H9 (cell line): Measurements from ENCODE around the gene CALHM3. TPM values are rescaled to one million over a fixed set of nuclear protein-coding genes. Genes with fewer than 3 reads are reported as not detected.

Experiments
- DNase-seq: peaks from one replicate; pipeline ENCODE4 v3.0.0-alpha.2; 2017
- H2AFZ ChIP-seq: one replicate; pipeline ENCODE4 v1.6.1; 2013; ENCODE audit warnings: mild to moderate bottlenecking, low read length, control low read depth, moderate library complexity
- H2AK5ac ChIP-seq: 2 replicates; pipeline ENCODE4 v1.6.1; 2013; ENCODE audit warnings: low read length, control low read depth, mixed read lengths; ENCODE audit not compliant: insufficient read length
- H2BK120ac ChIP-seq: one replicate; pipeline ENCODE4 v1.6.1; 2013; ENCODE audit warnings: low read depth, mild to moderate bottlenecking, low read length, control low read depth, inconsistent platforms; ENCODE audit not compliant: poor library complexity, severe bottlenecking
- H2BK12ac ChIP-seq: 2 replicates; pipeline ENCODE4 v1.6.1; 2013; ENCODE audit warnings: low read length, control low read depth, mixed read lengths, low read depth; ENCODE audit not compliant: insufficient read length
- H2BK15ac ChIP-seq: 2 replicates; pipeline ENCODE4 v1.6.1; 2013; ENCODE audit warnings: low read depth, low read length, control low read depth
- H2BK20ac ChIP-seq: one replicate; pipeline ENCODE4 v1.6.1; 2013; ENCODE audit warnings: low read depth, mild to moderate bottlenecking, low read length, control low read depth, inconsistent platforms; ENCODE audit not compliant: poor library complexity, severe bottlenecking
- H2BK5ac ChIP-seq: 2 replicates; pipeline ENCODE4 v1.6.1; 2013; ENCODE audit warnings: low read length, control low read depth, mixed read lengths; ENCODE audit not compliant: insufficient read length
- H3K14ac ChIP-seq: 2 replicates; pipeline ENCODE4 v1.6.1; 2013; ENCODE audit warnings: low read length, control low read depth; ENCODE audit not compliant: insufficient read depth
- H3K18ac ChIP-seq: 2 replicates; pipeline ENCODE4 v1.6.1; 2013; ENCODE audit warnings: low read depth, mild to moderate bottlenecking, mixed read lengths, low read length, control low read depth; ENCODE audit not compliant: insufficient read length
- H3K23ac ChIP-seq: 2 replicates; pipeline ENCODE4 v1.6.1; 2013; ENCODE audit warnings: low read length, control low read depth, mixed read lengths, low read depth; ENCODE audit not compliant: insufficient read length
- H3K23me2 ChIP-seq: 2 replicates; pipeline ENCODE4 v1.6.1; 2013; ENCODE audit warnings: low read depth, mild to moderate bottlenecking, mixed read lengths, low read length, control low read depth; ENCODE audit not compliant: insufficient read length, poor library complexity, severe bottlenecking
- H3K27ac ChIP-seq: 2 replicates; pipeline ENCODE4 v1.5.1; 2013; ENCODE audit warnings: low read length, control low read depth, mixed read lengths, low read depth; ENCODE audit not compliant: insufficient read length
- H3K27me3 ChIP-seq: 2 replicates; pipeline ENCODE4 v1.6.1; 2013; ENCODE audit warnings: low read length, control low read depth, inconsistent platforms; ENCODE audit not compliant: insufficient read depth
- H3K4ac ChIP-seq: 2 replicates; pipeline ENCODE4 v1.6.1; 2013; ENCODE audit warnings: low read depth, mild to moderate bottlenecking, control low read depth, inconsistent platforms, low read length, moderate library complexity
- H3K4me1 ChIP-seq: 2 replicates; pipeline ENCODE4 v1.6.1; 2013; ENCODE audit warnings: low read length, control low read depth, inconsistent platforms; ENCODE audit not compliant: insufficient read depth
- H3K4me2 ChIP-seq: 2 replicates; pipeline ENCODE4 v1.6.1; 2013; ENCODE audit warnings: low read length, control low read depth, mixed read lengths; ENCODE audit not compliant: insufficient read length, insufficient read depth
- H3K56ac ChIP-seq: 2 replicates; pipeline ENCODE4 v1.6.1; 2013; ENCODE audit warnings: low read depth, mild to moderate bottlenecking, mixed read lengths, low read length, control low read depth; ENCODE audit not compliant: insufficient read length
- H3K79me1 ChIP-seq: 2 replicates; pipeline ENCODE4 v1.6.1; 2013; ENCODE audit warnings: low read depth, mild to moderate bottlenecking, moderate library complexity, low read length, control low read depth, inconsistent platforms; ENCODE audit not compliant: insufficient read depth, poor library complexity, severe bottlenecking
- H3K79me2 ChIP-seq: 2 replicates; pipeline ENCODE4 v1.6.1; 2013; ENCODE audit warnings: low read length, control low read depth, inconsistent platforms; ENCODE audit not compliant: insufficient read depth
- H3K9ac ChIP-seq: 2 replicates; pipeline ENCODE4 v1.6.1; 2013; ENCODE audit warnings: low read length, control low read depth, mixed read lengths; ENCODE audit not compliant: insufficient read length; ENCODE audit errors: extremely low read depth
- H3K9me3 ChIP-seq: one replicate; pipeline ENCODE4 v1.6.1; 2013; ENCODE audit warnings: low read depth, low read length, inconsistent platforms; ENCODE audit not compliant: control insufficient read depth
- H3T11ph ChIP-seq: one replicate; pipeline ENCODE4 v1.6.1; 2013; ENCODE audit warnings: mild to moderate bottlenecking, low read length, control low read depth, inconsistent platforms
- H4K20me1 ChIP-seq: one replicate; pipeline ENCODE4 v1.6.1; 2013; ENCODE audit not compliant: control insufficient read depth, insufficient read length, insufficient read depth
- H4K5ac ChIP-seq: 2 replicates; pipeline ENCODE4 v1.6.1; 2013; ENCODE audit warnings: low read depth, mild to moderate bottlenecking, mixed read lengths, low read length, control low read depth; ENCODE audit not compliant: insufficient read length
- H4K8ac ChIP-seq: replicated peaks from 2 replicates; pipeline ENCODE4 v1.6.1; 2013; ENCODE audit warnings: low read length, control low read depth, mixed read lengths, low read depth; ENCODE audit not compliant: insufficient read length
- H4K91ac ChIP-seq: 2 replicates; pipeline ENCODE4 v1.6.1; 2013; ENCODE audit warnings: low read depth, mild to moderate bottlenecking, moderate library complexity, mixed read lengths, low read length, control low read depth; ENCODE audit not compliant: insufficient read length
- H3K27ac Mint-ChIP-seq, 3 experiments: 2 replicates in 2 of 3; 3 replicates in 1 of 3; pipeline ENCODE4 v1.8.0; 2020 to 2021; ENCODE audit warnings: mixed read lengths in 3 of 3, mild to moderate bottlenecking in 1 of 3, moderate library complexity in 1 of 3
- H3K27me3 Mint-ChIP-seq: 2 replicates; pipeline ENCODE4 v1.8.0; 2021; ENCODE audit warnings: low read depth, mild to moderate bottlenecking, moderate library complexity, mixed read lengths
- H3K36me3 Mint-ChIP-seq, 3 experiments: 2 replicates in 2 of 3; 3 replicates in 1 of 3; pipeline ENCODE4 v1.8.0; 2020 to 2021; ENCODE audit warnings: low read depth in 3 of 3, mixed read lengths in 3 of 3; ENCODE audit not compliant: insufficient read depth in 1 of 3
- H3K4me1 Mint-ChIP-seq, 2 experiments: 2 replicates each; pipeline ENCODE4 v1.8.0; 2020; ENCODE audit warnings: mixed read lengths in 2 of 2
- H3K4me3 Mint-ChIP-seq, 2 experiments: 2 replicates in 1 of 2; 3 replicates in 1 of 2; pipeline ENCODE4 v1.8.0; 2020 to 2021; ENCODE audit warnings: mild to moderate bottlenecking in 2 of 2, mixed read lengths in 2 of 2, moderate library complexity in 1 of 2
- H3K9me3 Mint-ChIP-seq, 2 experiments: 2 replicates in 1 of 2; 3 replicates in 1 of 2; pipeline ENCODE4 v1.8.0; 2020; ENCODE audit warnings: mild to moderate bottlenecking in 2 of 2, mixed read lengths in 2 of 2, moderate library complexity in 1 of 2
- WGBS: extraction: QIAGEN DNeasy Blood & Tissue Kit; methylation state at CpG from one replicate; pipeline ENCODE4 v1.1.7; 2013; ENCODE audit warnings: missing lambda C conversion rate, low lambda C conversion rate, mixed read lengths; ENCODE audit not compliant: insufficient read length; ENCODE audit errors: extremely low coverage; 5-methylcytosine and 5-hydroxymethylcytosine counted together
- total RNA-seq: library from RNA; stranded (reverse); gene quantifications from 2 replicates; pipeline ENCODE4 v1.2.1, GENCODE V29; 2021
- TF ChIP-seq, protein P1 (sequence below): fragments of 200-600 bp; sonication (generic); conservative IDR thresholded peaks from 3 replicates; pipeline ENCODE4 v1.8.0; 2021; ENCODE audit warnings: antibody characterized with exemption, mild to moderate bottlenecking

The CALHM3 gene
- total RNA-seq, 1 experiment from 2014 or later = not detected

DNA sequence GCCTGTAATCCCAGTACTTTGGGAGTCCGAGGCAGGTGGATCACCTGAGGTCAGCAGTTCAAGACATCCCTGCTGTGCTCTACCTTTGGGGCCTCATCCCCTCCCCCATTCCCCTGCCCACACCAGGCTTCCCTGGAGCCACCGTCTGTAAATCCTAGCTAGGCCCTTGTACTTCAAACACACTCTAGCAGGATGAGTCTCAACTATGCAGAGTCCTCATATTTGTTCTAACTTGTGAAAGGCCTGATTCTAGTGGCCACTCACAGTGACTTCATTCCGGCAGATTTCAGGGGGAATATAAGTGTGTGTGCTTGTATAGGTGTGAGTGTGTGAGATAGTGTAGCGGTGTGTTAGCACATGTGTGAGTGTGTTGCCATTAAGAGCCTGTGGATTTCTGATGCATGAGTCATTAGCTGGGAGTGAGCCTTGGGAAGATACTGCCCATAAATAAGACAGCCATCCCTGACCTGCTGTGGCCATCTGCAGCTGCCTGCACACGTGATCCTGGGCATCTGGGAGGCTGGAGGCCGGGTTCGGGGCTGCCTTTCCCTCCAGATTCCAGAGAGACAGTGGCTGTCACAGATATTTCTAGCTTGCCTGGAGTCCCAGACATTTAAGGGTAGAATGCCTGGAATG lies 12.8 kb upstream of the CALHM3 start:
- Histone ChIP-seq H3K9ac (no peak overlapping the region), H3K4me2 (no peak overlapping the region), H2BK15ac (no peak overlapping the region), H4K8ac (no peak overlapping the region), H3K9me3 (no peaks in the 10 kb centered on the region), H4K20me1 (no peaks in the 10 kb centered on the region), H3K4ac (no peak overlapping the region), H3T11ph (no peak overlapping the region), H3K79me2 (no peaks in the 10 kb centered on the region), H3K23ac (no peak overlapping the region), H3K79me1 (no peaks in the 10 kb centered on the region), H2BK12ac (no peak overlapping the region), H2AFZ (no peak overlapping the region), H3K56ac (no peak overlapping the region), H2BK5ac (no peak overlapping the region), H3K14ac (no peak overlapping the region), H3K18ac (no peak overlapping the region), H3K27me3 (peaks cover 10% of the 10 kb centered on the region; the same call in 1 of the 2 replicates), H4K5ac (no peak overlapping the region), H3K23me2 (peaks cover 4% of the 10 kb centered on the region), H2BK120ac (no peak overlapping the region), H4K91ac (no peak overlapping the region), H2AK5ac (no peak overlapping the region), H3K4me1 (no peaks in the 10 kb centered on the region; the same call in 1 of the 2 replicates), H3K27ac (no peak overlapping the region), H2BK20ac (no peak overlapping the region)
- no peak for DNase-seq
- Mint-ChIP-seq H3K9me3 (no peaks in the 10 kb centered on the region), H3K4me1 (peaks cover 17 to 21% of the 10 kb centered on the region in 2 experiments), H3K36me3 (no peaks in the 10 kb centered on the region), H3K4me3 (no peak overlapping the region; a peak in 1 of 5 replicates), H3K27me3 (peaks cover 57% of the 10 kb centered on the region), H3K27ac (no peak overlapping the region)
- TF ChIP-seq, protein P1, sequence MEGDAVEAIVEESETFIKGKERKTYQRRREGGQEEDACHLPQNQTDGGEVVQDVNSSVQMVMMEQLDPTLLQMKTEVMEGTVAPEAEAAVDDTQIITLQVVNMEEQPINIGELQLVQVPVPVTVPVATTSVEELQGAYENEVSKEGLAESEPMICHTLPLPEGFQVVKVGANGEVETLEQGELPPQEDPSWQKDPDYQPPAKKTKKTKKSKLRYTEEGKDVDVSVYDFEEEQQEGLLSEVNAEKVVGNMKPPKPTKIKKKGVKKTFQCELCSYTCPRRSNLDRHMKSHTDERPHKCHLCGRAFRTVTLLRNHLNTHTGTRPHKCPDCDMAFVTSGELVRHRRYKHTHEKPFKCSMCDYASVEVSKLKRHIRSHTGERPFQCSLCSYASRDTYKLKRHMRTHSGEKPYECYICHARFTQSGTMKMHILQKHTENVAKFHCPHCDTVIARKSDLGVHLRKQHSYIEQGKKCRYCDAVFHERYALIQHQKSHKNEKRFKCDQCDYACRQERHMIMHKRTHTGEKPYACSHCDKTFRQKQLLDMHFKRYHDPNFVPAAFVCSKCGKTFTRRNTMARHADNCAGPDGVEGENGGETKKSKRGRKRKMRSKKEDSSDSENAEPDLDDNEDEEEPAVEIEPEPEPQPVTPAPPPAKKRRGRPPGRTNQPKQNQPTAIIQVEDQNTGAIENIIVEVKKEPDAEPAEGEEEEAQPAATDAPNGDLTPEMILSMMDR = no peak
- no CpG with 5 or more reads among the region's 7 CpGs for WGBS
